Body of pancreas (tissue), 4 donors: Measurements from ENCODE around the gene ZSCAN5C. TPM values are rescaled to one million over a fixed set of nuclear protein-coding genes. Genes with fewer than 3 reads are reported as not detected.
A peak's percentile ranks its signal among the peaks of the same experiment; 100 is the strongest.
"Not testable (repeated sequence)": the region's sequence is repeated elsewhere in the genome, so short reads cannot be mapped to it uniquely, and the experiment has no call there.

Experiments used
- ATAC-seq: fragments of 150-250 bp; one replicate; pipeline ENCODE4 v1.9.1; 2016
- DNase-seq, 4 donors: peaks; one replicate each; pipeline ENCODE4 v3.0.0-alpha.2; 2019
- H3K27ac ChIP-seq, 4 donors: fragments of 200-600 bp; sonication (generic); 1 replicate in 3 of 4; 2 replicates in 1 of 4; pipeline versions ENCODE4 v1.5.1 to v1.6.1; 2016 to 2019; ENCODE audit warnings: mild to moderate bottlenecking in 1 of 4, mixed read lengths in 1 of 4, moderate library complexity in 1 of 4
- H3K27me3 ChIP-seq, 2 donors: fragments of 200-600 bp; sonication (generic); one replicate each; pipeline ENCODE4 v1.6.0; 2016; ENCODE audit warnings: mild to moderate bottlenecking in 1 of 2
- H3K36me3 ChIP-seq, 2 donors: fragments of 200-600 bp; sonication (generic); replicated peaks in 1 of 2; 2 replicates each; pipeline ENCODE4 v1.5.1; 2016; ENCODE audit warnings: low read depth in 2 of 2; ENCODE audit not compliant: insufficient read depth in 1 of 2
- H3K4me1 ChIP-seq: fragments of 200-600 bp; sonication (generic); one replicate; pipeline ENCODE4 v1.6.0; 2016
- H3K4me3 ChIP-seq, 2 donors: fragments of 200-600 bp; sonication (generic); 1 replicate in 1 of 2; 2 replicates in 1 of 2; pipeline ENCODE4 v1.5.1; 2016 to 2019
- H3K9me3 ChIP-seq, 3 donors: fragments of 200-600 bp; sonication (generic); 1 replicate in 2 of 3; 2 replicates in 1 of 3; pipeline ENCODE4 v1.5.1; 2016
- POLR2A ChIP-seq, 3 donors: fragments of 450-650 bp; IDR thresholded peaks; one replicate each; pipeline ENCODE4 v1.6.1; 2016; ENCODE audit warnings: antibody characterized with exemption in 3 of 3, mild to moderate bottlenecking in 2 of 3
- WGBS, 2 donors: methylation state at CpG; one replicate each; pipeline ENCODE4 v1.1.5; 2017; 5-methylcytosine and 5-hydroxymethylcytosine counted together
- intact Hi-C: fragments of 100-400 bp; cut with DNase I; formaldehyde crosslinking; loops from one replicate; pipeline ENCODE4 v1.15.1; 2023
- total RNA-seq, 2 donors: library from RNA; depleted of rRNA; stranded (reverse); fragments of >200 nt; gene quantifications; one replicate each; pipeline ENCODE4 v1.1.0, GENCODE V29; 2016
- TF ChIP-seq, protein P1 (sequence below), 7 experiments: fragments of 450-650 bp in 4 of 7; fragments of 200-600 bp in 3 of 7; sonication (generic) in 3 of 7; IDR thresholded peaks; one replicate each; pipeline ENCODE4 v1.5.1; 2016 to 2019; ENCODE audit warnings: antibody characterized with exemption in 7 of 7

ZSCAN5C gene
- total RNA-seq, 2 donors from 2014 or later, result not detected

DNA sequence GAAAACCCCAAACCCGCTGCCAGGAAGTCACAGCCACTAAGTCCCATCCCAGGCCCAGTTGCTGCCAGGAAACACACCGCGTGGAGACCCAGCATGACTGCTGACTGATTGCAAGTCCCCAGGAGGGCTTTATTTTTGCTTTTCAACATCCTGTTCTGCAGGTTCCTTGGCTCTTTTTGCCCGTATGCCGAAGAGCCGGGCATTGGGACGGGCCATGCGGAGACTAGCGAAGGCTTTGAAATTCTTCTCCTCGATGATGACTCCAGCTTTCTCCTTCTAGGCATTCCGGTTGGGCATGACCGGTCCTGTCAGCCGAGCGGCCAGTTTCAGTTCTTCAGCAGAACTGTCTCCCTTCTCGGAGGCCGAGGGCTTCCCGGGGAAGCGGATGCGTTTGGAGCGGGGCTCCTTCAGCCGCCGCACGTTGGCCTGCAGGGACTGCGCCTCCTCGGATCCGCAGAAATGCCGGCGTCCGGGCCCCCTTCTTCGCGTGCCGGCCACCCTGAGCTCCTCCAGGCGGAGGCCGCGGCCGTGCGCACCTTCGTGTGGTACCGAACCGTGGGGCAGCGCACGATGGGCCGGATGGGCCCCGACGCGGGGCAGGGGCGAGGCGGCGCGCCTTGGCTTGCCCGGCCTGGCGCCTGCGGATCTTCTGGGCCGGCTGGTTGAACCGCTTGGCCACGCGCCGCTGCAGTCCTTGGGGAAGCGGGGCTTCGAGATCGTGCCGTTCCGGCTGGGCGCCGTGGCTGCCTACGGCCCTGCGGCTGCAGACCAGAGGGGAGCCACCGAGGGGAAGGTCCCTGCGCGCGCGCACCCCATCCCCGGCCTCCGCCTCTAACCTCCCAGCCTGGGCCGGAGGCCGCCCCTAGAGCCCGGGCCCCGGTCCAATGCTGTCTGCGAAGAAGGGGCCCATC lies 15.2 kb downstream of the ZSCAN5C start:
- TF ChIP-seq, protein P1, sequence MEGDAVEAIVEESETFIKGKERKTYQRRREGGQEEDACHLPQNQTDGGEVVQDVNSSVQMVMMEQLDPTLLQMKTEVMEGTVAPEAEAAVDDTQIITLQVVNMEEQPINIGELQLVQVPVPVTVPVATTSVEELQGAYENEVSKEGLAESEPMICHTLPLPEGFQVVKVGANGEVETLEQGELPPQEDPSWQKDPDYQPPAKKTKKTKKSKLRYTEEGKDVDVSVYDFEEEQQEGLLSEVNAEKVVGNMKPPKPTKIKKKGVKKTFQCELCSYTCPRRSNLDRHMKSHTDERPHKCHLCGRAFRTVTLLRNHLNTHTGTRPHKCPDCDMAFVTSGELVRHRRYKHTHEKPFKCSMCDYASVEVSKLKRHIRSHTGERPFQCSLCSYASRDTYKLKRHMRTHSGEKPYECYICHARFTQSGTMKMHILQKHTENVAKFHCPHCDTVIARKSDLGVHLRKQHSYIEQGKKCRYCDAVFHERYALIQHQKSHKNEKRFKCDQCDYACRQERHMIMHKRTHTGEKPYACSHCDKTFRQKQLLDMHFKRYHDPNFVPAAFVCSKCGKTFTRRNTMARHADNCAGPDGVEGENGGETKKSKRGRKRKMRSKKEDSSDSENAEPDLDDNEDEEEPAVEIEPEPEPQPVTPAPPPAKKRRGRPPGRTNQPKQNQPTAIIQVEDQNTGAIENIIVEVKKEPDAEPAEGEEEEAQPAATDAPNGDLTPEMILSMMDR (IDR thresholded peaks at IDR 0.05), result no peak
- peak in 2 of 4 donors; percentile 12 to 13 for DNase-seq
- peaks cover 0 to 4% of the 10 kb centered on the region in 2 donors for H3K36me3 ChIP-seq
- H3K27me3 ChIP-seq, result no peaks in the 10 kb centered on the region
- WGBS, 2 donors, result 4 to 13% methylated on average over 17 to 77 of the region's 79 CpGs
- ATAC-seq, result peak; percentile 27
- intact Hi-C loops, result no loop called here
- peak overlapping the region in 1 of 2 donors; percentile 27 for H3K4me3 ChIP-seq
- H3K4me1 ChIP-seq, result peaks cover 11% of the 10 kb centered on the region
- no peak overlapping the region for H3K27ac ChIP-seq
- no peaks in the 10 kb centered on the region for H3K9me3 ChIP-seq

DNA sequence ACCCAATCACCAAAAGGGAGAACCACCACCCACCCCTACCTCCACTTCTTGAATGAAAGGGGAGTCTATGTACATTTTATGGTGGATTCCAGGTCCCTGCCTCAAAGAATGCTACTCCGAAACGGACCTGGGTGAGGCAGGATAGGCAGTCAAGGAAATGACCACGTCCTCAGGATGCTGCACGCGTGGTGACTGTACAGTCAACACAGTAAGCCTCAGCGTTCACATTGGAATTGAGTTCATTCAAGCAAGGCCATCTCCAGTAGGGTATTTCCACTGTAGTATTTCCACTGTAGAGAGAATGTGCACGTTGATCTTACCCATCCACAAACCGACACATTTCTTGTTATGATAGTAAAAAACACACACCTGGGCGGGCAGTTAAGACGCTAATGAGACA lies 16.9 kb downstream of the ZSCAN5C start:
- Histone ChIP-seq H3K4me3 (no peak overlapping the region), H3K9me3 (no peaks in the 10 kb centered on the region), H3K4me1 (peaks cover 11% of the 10 kb centered on the region), H3K27ac (no peak overlapping the region), H3K36me3 (peaks cover 0 to 4% of the 10 kb centered on the region in 2 donors), H3K27me3 (no peaks in the 10 kb centered on the region)
- intact Hi-C loops, result no loop called here
- ATAC-seq, result no peak
- TF ChIP-seq, protein P1 (IDR thresholded peaks at IDR 0.05), result no peak
- no peak for TF ChIP-seq POLR2A (IDR thresholded peaks at IDR 0.05)
- 85 to 88% methylated on average over 10 of the region's 10 CpGs for WGBS, 2 donors
- DNase-seq, result no peak

DNA sequence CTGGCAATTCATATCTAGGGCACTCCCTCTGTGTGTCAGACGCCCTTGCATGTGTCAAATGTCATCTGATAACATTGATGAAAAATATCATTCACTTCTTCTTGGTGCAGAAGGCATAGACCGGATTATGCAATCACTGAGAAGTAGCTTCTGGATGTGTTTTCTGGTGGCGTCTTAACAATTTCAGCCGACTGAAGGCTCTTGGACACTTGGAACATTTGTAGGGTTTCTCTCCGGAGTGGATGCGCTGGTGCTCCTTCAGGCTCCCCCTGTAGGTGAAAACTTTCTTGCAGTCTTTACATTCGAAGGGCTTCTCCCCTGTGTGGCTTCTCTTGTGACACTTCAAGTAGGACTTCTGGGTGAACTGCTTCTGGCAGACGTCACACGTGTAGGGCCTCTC lies 19.4 kb downstream of the ZSCAN5C start:
- H3K27me3 ChIP-seq, H3K36me3 ChIP-seq, ATAC-seq, H3K4me3 ChIP-seq, H3K27ac ChIP-seq, H3K9me3 ChIP-seq, intact Hi-C loops: not testable (repeated sequence)
- TF ChIP-seq, protein P1 (IDR thresholded peaks at IDR 0.05), result peak in 4 of 7 experiments; percentile 6 to 27 (median 16)
- peak in 2 of 4 donors; percentile 6 to 7 for DNase-seq
- 53 to 54% methylated on average over 9 of the region's 9 CpGs for WGBS, 2 donors
- H3K4me1 ChIP-seq, result peaks cover 11% of the 10 kb centered on the region

DNA sequence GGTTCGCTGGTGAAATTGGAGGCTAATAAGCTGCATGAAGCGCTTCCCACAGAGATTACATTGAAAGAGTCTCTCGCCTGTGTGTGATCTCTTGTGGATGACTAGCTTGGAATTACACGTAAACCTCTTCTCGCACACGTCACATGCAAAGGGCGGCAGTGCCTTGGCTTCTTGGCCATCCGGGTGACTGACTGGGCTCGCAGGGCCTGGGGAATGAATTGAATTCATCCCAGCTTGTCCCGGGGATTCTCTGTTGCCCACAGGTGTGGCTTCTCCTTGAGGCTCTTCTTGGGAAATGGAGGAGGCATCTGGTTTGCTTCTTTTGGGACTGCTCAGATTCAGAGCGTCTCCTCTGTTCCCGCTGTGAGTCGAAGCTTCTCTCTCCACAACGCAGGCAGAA lies 19.8 kb downstream of the ZSCAN5C start:
- 86 to 92% methylated on average over 14 of the region's 14 CpGs for WGBS, 2 donors
- Histone ChIP-seq H3K4me1 (peaks cover 10% of the 10 kb centered on the region), H3K27ac (no peak overlapping the region), H3K27me3 (no peaks in the 10 kb centered on the region), H3K9me3 (no peaks in the 10 kb centered on the region), H3K36me3 (peaks cover 0 to 4% of the 10 kb centered on the region in 2 donors), H3K4me3 (no peak overlapping the region)
- ATAC-seq (no peak), DNase-seq (no peak)
- intact Hi-C loops, result no loop called here
- TF ChIP-seq, protein P1 (IDR thresholded peaks at IDR 0.05), result no peak
- TF ChIP-seq POLR2A (IDR thresholded peaks at IDR 0.05), result no peak
